HL-60 (cell line): ENCODE data around the gene CHRFAM7A.
A peak's percentile ranks its signal among the peaks of the same experiment; 100 is the strongest.
"Not testable (repeated sequence)": the region's sequence is repeated elsewhere in the genome, so short reads cannot be mapped to it uniquely, and the experiment has no call there.

Experiments
- POLR2AphosphoS5 ChIP-seq: IDR thresholded peaks from 2 replicates; pipeline ENCODE4 v1.6.1; 2012; ENCODE audit warnings: low read depth
- TF ChIP-seq, protein P1 (sequence below): IDR thresholded peaks from one replicate; pipeline ENCODE4 v1.5.1; 2011; ENCODE audit warnings: low read length, control low read depth, inconsistent platforms; ENCODE audit not compliant: insufficient read depth
- TF ChIP-seq, protein P2 (sequence below): IDR thresholded peaks from 2 replicates; pipeline ENCODE4 v1.6.1; 2012; ENCODE audit warnings: low read depth; ENCODE audit not compliant: insufficient replicate concordance

DNA sequence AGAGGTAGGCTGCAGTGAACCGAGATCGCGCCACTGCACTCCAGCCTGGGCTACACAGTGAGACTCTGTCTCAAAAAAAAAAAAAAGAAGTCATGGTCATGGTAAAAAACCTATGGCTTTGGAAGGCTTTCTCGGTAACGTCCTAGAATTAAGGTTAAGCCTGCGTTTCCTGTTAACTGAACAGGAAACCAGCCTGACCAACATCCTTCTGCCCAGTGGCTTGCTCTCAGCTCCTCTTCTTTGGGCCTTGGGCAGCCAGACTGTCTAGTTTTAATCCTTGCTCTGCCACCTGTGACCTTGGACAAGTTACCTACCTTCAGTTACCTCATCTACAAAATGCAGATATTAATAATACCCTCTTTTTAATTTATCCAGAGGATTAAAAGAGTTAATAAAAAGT, 27.4 kb upstream of the CHRFAM7A start:
- 0 out of 2 replicates have a peak, but pooled peaks have one; percentile 17 for TF ChIP-seq POLR2AphosphoS5
- TF ChIP-seq, protein P1, sequence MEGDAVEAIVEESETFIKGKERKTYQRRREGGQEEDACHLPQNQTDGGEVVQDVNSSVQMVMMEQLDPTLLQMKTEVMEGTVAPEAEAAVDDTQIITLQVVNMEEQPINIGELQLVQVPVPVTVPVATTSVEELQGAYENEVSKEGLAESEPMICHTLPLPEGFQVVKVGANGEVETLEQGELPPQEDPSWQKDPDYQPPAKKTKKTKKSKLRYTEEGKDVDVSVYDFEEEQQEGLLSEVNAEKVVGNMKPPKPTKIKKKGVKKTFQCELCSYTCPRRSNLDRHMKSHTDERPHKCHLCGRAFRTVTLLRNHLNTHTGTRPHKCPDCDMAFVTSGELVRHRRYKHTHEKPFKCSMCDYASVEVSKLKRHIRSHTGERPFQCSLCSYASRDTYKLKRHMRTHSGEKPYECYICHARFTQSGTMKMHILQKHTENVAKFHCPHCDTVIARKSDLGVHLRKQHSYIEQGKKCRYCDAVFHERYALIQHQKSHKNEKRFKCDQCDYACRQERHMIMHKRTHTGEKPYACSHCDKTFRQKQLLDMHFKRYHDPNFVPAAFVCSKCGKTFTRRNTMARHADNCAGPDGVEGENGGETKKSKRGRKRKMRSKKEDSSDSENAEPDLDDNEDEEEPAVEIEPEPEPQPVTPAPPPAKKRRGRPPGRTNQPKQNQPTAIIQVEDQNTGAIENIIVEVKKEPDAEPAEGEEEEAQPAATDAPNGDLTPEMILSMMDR: not testable (repeated sequence)
- TF ChIP-seq, protein P2, sequence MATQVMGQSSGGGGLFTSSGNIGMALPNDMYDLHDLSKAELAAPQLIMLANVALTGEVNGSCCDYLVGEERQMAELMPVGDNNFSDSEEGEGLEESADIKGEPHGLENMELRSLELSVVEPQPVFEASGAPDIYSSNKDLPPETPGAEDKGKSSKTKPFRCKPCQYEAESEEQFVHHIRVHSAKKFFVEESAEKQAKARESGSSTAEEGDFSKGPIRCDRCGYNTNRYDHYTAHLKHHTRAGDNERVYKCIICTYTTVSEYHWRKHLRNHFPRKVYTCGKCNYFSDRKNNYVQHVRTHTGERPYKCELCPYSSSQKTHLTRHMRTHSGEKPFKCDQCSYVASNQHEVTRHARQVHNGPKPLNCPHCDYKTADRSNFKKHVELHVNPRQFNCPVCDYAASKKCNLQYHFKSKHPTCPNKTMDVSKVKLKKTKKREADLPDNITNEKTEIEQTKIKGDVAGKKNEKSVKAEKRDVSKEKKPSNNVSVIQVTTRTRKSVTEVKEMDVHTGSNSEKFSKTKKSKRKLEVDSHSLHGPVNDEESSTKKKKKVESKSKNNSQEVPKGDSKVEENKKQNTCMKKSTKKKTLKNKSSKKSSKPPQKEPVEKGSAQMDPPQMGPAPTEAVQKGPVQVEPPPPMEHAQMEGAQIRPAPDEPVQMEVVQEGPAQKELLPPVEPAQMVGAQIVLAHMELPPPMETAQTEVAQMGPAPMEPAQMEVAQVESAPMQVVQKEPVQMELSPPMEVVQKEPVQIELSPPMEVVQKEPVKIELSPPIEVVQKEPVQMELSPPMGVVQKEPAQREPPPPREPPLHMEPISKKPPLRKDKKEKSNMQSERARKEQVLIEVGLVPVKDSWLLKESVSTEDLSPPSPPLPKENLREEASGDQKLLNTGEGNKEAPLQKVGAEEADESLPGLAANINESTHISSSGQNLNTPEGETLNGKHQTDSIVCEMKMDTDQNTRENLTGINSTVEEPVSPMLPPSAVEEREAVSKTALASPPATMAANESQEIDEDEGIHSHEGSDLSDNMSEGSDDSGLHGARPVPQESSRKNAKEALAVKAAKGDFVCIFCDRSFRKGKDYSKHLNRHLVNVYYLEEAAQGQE: not testable (repeated sequence)
